ENCODE data around the gene GNAZ. TPM values are rescaled to one million over a fixed set of nuclear protein-coding genes. Genes with fewer than 3 reads are reported as not detected.

GNAZ gene
- total and polyA plus RNA-seq, 2 donors (not counting 1 experiment from before 2014, with no cell fraction given) = 2.8 to 9.1 TPM

DNA sequence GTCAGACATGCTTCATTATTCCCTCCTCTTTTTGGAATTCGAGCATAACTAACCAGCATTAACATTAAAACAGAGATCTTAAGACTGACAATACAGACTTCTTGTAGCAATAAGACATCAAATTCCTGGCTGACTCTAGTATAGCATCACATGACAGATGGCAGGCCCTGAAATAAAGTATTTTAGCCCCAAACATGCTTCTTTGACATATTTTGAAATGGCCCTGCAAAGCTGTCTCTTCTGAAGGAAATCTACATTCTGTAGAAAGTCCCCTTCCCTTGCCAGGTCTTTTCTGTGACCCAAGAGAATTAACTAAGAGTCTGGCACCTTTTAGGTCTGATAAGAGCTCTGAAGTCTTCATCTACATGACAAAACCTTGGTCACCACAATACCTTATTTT, 38.5 kb upstream of the GNAZ start:
- TF ChIP-seq EZH2 (IDR thresholded peaks at IDR 0.05; ENCODE audit: borderline replicate concordance, insufficient read depth, low read depth, low read length, poor library complexity, severe bottlenecking) (no peak), CTCF (IDR thresholded peaks at IDR 0.05) (no peak)
- H3K9me3 Mint-ChIP-seq (ENCODE audit: insufficient read depth) = peaks cover 4% of the 10 kb centered on the region
- Histone ChIP-seq H4K20me1 (ENCODE audit: control insufficient read depth, insufficient read depth, low read length, poor library complexity, severe bottlenecking) (no peaks in the 10 kb centered on the region), H3K27me3 (replicated peaks in 1 of 4; ENCODE audit: control extremely low read depth in 1 of 4, control insufficient read depth in 3 of 4, insufficient read depth in 4 of 4, low read length in 3 of 4) (no peaks in the 10 kb centered on the region), H3K4me1 (ENCODE audit: control insufficient read depth in 2 of 2, insufficient read depth in 2 of 2, low read length in 2 of 2) (peaks cover 28 to 34% of the 10 kb centered on the region in 2 donors), H2AFZ (ENCODE audit: insufficient read depth, low read depth, low read length, poor library complexity, severe bottlenecking) (no peak overlapping the region), H3K9me3 (ENCODE audit: control extremely low read depth in 1 of 3, control insufficient read depth in 2 of 3, insufficient read depth in 1 of 3, low read length in 2 of 3) (peaks cover 0 to 3% (median 0%) of the 10 kb centered on the region in 3 donors), H3K27ac (ENCODE audit: low read length in 2 of 2) (no peak overlapping the region), H3K9ac (ENCODE audit: low read length) (no peak overlapping the region), H3K36me3 (replicated peaks in 1 of 2; ENCODE audit: control extremely low read depth in 1 of 2, control insufficient read depth in 1 of 2, extremely low read depth in 1 of 2, insufficient read depth in 2 of 2, low read length in 1 of 2) (no peaks in the 10 kb centered on the region), H3K4me2 (replicated peaks; ENCODE audit: low read depth, low read length, poor library complexity, severe bottlenecking) (no peak overlapping the region), H3K79me2 (ENCODE audit: control insufficient read depth, insufficient read depth, low read length) (no peaks in the 10 kb centered on the region), H3K4me3 (ENCODE audit: control extremely low read depth in 1 of 5, extremely low read depth in 1 of 5, insufficient read depth in 1 of 5, low read depth in 2 of 5, low read length in 4 of 5) (no peak overlapping the region)
- ATAC-seq (ENCODE audit: low read depth) (no peak), DNase-seq (no peak)
- H3K4me3 Mint-ChIP-seq = no peak overlapping the region
- ChIA-PET POLR2A (no interaction called here), CTCF (interaction anchor here (1.2 kb wide), 1 partner anchor 250 kb away, joined by 3 read pairs; no protein-coding TSS in a partner anchor)
- WGBS (ENCODE audit: insufficient coverage) = 100% methylated on average over 1 of the region's 1 CpG
- no peaks in the 10 kb centered on the region for H3K27me3 Mint-ChIP-seq
- intact Hi-C loops (cut with micrococcal nuclease) = no loop called here
- no peak overlapping the region for H3K27ac Mint-ChIP-seq
- H3K4me1 Mint-ChIP-seq = peaks cover 38% of the 10 kb centered on the region

DNA sequence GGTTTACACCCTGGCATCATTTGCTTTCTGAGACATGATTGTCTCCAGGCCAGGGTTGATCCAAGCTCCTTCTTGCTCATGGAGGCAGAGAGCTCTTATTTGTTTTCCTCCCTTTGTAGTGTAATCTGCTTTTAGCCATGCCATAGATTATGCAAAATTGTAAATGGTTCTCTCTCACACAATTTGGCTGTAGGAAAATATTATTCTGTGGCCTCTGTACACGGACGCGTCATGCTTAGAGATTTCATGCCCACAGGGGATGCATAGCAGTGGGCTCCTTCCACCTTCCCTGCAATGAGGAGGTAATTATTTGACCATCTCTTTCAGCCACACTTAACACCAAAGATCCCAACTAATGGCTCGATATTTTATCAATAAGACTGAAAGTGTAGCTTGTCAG, 37.7 kb upstream of the GNAZ start:
- CTCF ChIA-PET = no interaction called here

More for the DNA sequence above, 37.7 kb upstream of the GNAZ start:
- POLR2A ChIA-PET = no interaction called here
- no peaks in the 10 kb centered on the region for H3K27me3 Mint-ChIP-seq
- no peak overlapping the region for H3K4me3 ChIP-seq (ENCODE audit: control extremely low read depth in 1 of 5, extremely low read depth in 1 of 5, insufficient read depth in 1 of 5, low read depth in 2 of 5, low read length in 4 of 5)
- no peaks in the 10 kb centered on the region for H4K20me1 ChIP-seq (ENCODE audit: control insufficient read depth, insufficient read depth, low read length, poor library complexity, severe bottlenecking)
- TF ChIP-seq EZH2 (IDR thresholded peaks at IDR 0.05; ENCODE audit: borderline replicate concordance, insufficient read depth, low read depth, low read length, poor library complexity, severe bottlenecking) (no peak), CTCF (IDR thresholded peaks at IDR 0.05) (no peak)
- no peak overlapping the region for H3K9ac ChIP-seq (ENCODE audit: low read length)
- no peak overlapping the region for H3K27ac ChIP-seq (ENCODE audit: low read length in 2 of 2)
- no peak overlapping the region for H3K4me3 Mint-ChIP-seq
- peaks cover 37 to 43% of the 10 kb centered on the region in 2 donors for H3K4me1 ChIP-seq (ENCODE audit: control insufficient read depth in 2 of 2, insufficient read depth in 2 of 2, low read length in 2 of 2)
- no peaks in the 10 kb centered on the region for H3K79me2 ChIP-seq (ENCODE audit: control insufficient read depth, insufficient read depth, low read length)
- DNase-seq = no peak
- H3K27ac Mint-ChIP-seq = peak overlapping the region; percentile 43
- no peak overlapping the region for H2AFZ ChIP-seq (ENCODE audit: insufficient read depth, low read depth, low read length, poor library complexity, severe bottlenecking)
- H3K4me2 ChIP-seq (replicated peaks; ENCODE audit: low read depth, low read length, poor library complexity, severe bottlenecking) = no peak overlapping the region
- H3K4me1 Mint-ChIP-seq = peaks cover 43% of the 10 kb centered on the region
- peaks cover 0 to 7% (median 0%) of the 10 kb centered on the region in 3 donors for H3K9me3 ChIP-seq (ENCODE audit: control extremely low read depth in 1 of 3, control insufficient read depth in 2 of 3, insufficient read depth in 1 of 3, low read length in 2 of 3)
- no CpG with 5 or more reads among the region's 4 CpGs for WGBS (ENCODE audit: insufficient coverage)
- no peaks in the 10 kb centered on the region for H3K36me3 ChIP-seq (replicated peaks in 1 of 2; ENCODE audit: control extremely low read depth in 1 of 2, control insufficient read depth in 1 of 2, extremely low read depth in 1 of 2, insufficient read depth in 2 of 2, low read length in 1 of 2)
- intact Hi-C loops (cut with micrococcal nuclease) = no loop called here
- peaks cover 4% of the 10 kb centered on the region for H3K9me3 Mint-ChIP-seq (ENCODE audit: insufficient read depth)
- ATAC-seq (ENCODE audit: low read depth) = no peak
- no peaks in the 10 kb centered on the region for H3K27me3 ChIP-seq (replicated peaks in 1 of 4; ENCODE audit: control extremely low read depth in 1 of 4, control insufficient read depth in 3 of 4, insufficient read depth in 4 of 4, low read length in 3 of 4)

Data from B cell (primary cell).